ENCODE data around the gene KIF13A. TPM values are rescaled to one million over a fixed set of nuclear protein-coding genes. Genes with fewer than 3 reads are reported as not detected.

The KIF13A gene
- 10 to 100 TPM; 36.3 to 47.5 (median 38.1) TPM for total RNA-seq

- WGBS, 2 donors (ENCODE audit: low coverage in 1 of 2), result no CpG with 5 or more reads among the region's 54 CpGs
- in situ Hi-C loops (cut with MboI; ENCODE audit: low pct_ligation_motif_present in 1 of 4, low pct_unique_long_range_greater_than_20kb in 1 of 4, low sequenced_read_pairs in 3 of 4), result loop anchor here in 1 of 4 donors (25.0 kb wide), 1 partner anchor 125 kb away; the partner anchor contains the start of gene NHLRC1
These were observed at the start of gene KIF13A for GRCh38 chr6:17987447-17987696. Gene KIF13A (minus strand): TSS chr6:17987635. CDS start chr6:17987463, 172 bp downstream.

GRCh38 chr6:18036781-18037180 lies 49.3 kb upstream of the KIF13A start:
- H3K27ac ChIP-seq, result no peak overlapping the region
- no peaks in the 10 kb centered on the region for H3K27me3 ChIP-seq
- no peaks in the 10 kb centered on the region for H3K36me3 ChIP-seq
- in situ Hi-C loops (cut with MboI; ENCODE audit: low pct_ligation_motif_present in 1 of 4, low pct_unique_long_range_greater_than_20kb in 1 of 4, low sequenced_read_pairs in 3 of 4) (no loop called here), intact Hi-C loops (cut with DNase I; ENCODE audit: low total_unique reads) (no loop called here)
- H3K4me1 ChIP-seq, result no peaks in the 10 kb centered on the region
- WGBS, 2 donors (ENCODE audit: low coverage in 1 of 2), result 95% methylated on average over 4 of the region's 4 CpGs; no CpG with 5 or more reads in 1 of the 2 donors
- no peak overlapping the region for H3K4me3 ChIP-seq
- no peaks in the 10 kb centered on the region for H3K9me3 ChIP-seq
- TF ChIP-seq POLR2AphosphoS5 (IDR thresholded peaks at IDR 0.05) (no peak), POLR2A (IDR thresholded peaks at IDR 0.05) (no peak), CTCF (IDR thresholded peaks at IDR 0.05) (no peak), EP300 (IDR thresholded peaks at IDR 0.05; ENCODE audit: low read depth) (no peak)
- no peak for DNase-seq

More at GRCh38 chr6:17987447-17987696, at the start of gene KIF13A:
- no peaks in the 10 kb centered on the region for H3K27me3 ChIP-seq
- intact Hi-C loops (cut with DNase I; ENCODE audit: low total_unique reads), result loop anchor here (5.0 to 10.0 kb wide), 3 partner anchors 53 to 137 kb away; partner anchors contain the start of gene NHLRC1
- no peak for TF ChIP-seq CTCF (IDR thresholded peaks at IDR 0.05)
- TF ChIP-seq POLR2A (IDR thresholded peaks at IDR 0.05), result no peak
- no peak for TF ChIP-seq EP300 (IDR thresholded peaks at IDR 0.05; ENCODE audit: low read depth)
- no peak for TF ChIP-seq POLR2AphosphoS5 (IDR thresholded peaks at IDR 0.05)
- H3K27ac ChIP-seq, result peak within 1 kb of the TSS; percentile 96 to 99 (median 98)
- H3K4me3 ChIP-seq, result peak within 1 kb of the TSS; percentile 79 to 90 (median 88)
- H3K36me3 ChIP-seq, result no peaks in the 10 kb centered on the region
- no peak for DNase-seq
- peaks cover 7 to 38% (median 33%) of the 10 kb centered on the region in 4 donors for H3K4me1 ChIP-seq
- no peaks in the 10 kb centered on the region for H3K9me3 ChIP-seq

GRCh38 chr6:18035330-18035854 lies 48.0 kb upstream of the KIF13A start:
- Histone ChIP-seq H3K4me3 (no peak overlapping the region), H3K36me3 (no peaks in the 10 kb centered on the region), H3K27ac (no peak overlapping the region), H3K9me3 (no peaks in the 10 kb centered on the region), H3K27me3 (no peaks in the 10 kb centered on the region), H3K4me1 (no peaks in the 10 kb centered on the region)
- TF ChIP-seq CTCF (IDR thresholded peaks at IDR 0.05) (no peak), POLR2A (IDR thresholded peaks at IDR 0.05) (no peak), POLR2AphosphoS5 (IDR thresholded peaks at IDR 0.05) (no peak), EP300 (IDR thresholded peaks at IDR 0.05; ENCODE audit: low read depth) (no peak)
- intact Hi-C loops (cut with DNase I; ENCODE audit: low total_unique reads) (no loop called here), in situ Hi-C loops (cut with MboI; ENCODE audit: low pct_ligation_motif_present in 1 of 4, low pct_unique_long_range_greater_than_20kb in 1 of 4, low sequenced_read_pairs in 3 of 4) (no loop called here)
- WGBS, 2 donors (ENCODE audit: low coverage in 1 of 2), result 79 to 89% methylated on average over 10 to 13 of the region's 13 CpGs
- no peak for DNase-seq

- Histone ChIP-seq H3K36me3 (no peaks in the 10 kb centered on the region), H3K4me3 (no peak overlapping the region), H3K27me3 (no peaks in the 10 kb centered on the region), H3K27ac (no peak overlapping the region), H3K4me1 (no peaks in the 10 kb centered on the region), H3K9me3 (no peaks in the 10 kb centered on the region)
- intact Hi-C loops (cut with DNase I; ENCODE audit: low total_unique reads) (no loop called here), in situ Hi-C loops (cut with MboI; ENCODE audit: low pct_ligation_motif_present in 1 of 4, low pct_unique_long_range_greater_than_20kb in 1 of 4, low sequenced_read_pairs in 3 of 4) (no loop called here)
- 70 to 75% methylated on average over 3 to 6 of the region's 6 CpGs for WGBS, 2 donors (ENCODE audit: low coverage in 1 of 2)
- TF ChIP-seq EP300 (IDR thresholded peaks at IDR 0.05; ENCODE audit: low read depth), result no peak
- peak; percentile 54 for DNase-seq
These were observed 47.4 kb upstream of the KIF13A start for GRCh38 chr6:18034798-18035202.
